Central memory CD4-positive, alpha-beta T cell (primary cell): ENCODE results near the gene OSGEP.
A peak's percentile ranks its signal among the peaks of the same experiment; 100 is the strongest.

Source experiments
- DNase-seq: peaks from one replicate; pipeline ENCODE4 v3.0.0; 2022
- total RNA-seq, 3 experiments: gene quantifications; one replicate each; lab custom pipeline; 2026; lab: John Stamatoyannopoulos, UW

Gene OSGEP
- 53.3 to 126 (median 90.3) reads per million in 3 experiments for total RNA-seq

DNA sequence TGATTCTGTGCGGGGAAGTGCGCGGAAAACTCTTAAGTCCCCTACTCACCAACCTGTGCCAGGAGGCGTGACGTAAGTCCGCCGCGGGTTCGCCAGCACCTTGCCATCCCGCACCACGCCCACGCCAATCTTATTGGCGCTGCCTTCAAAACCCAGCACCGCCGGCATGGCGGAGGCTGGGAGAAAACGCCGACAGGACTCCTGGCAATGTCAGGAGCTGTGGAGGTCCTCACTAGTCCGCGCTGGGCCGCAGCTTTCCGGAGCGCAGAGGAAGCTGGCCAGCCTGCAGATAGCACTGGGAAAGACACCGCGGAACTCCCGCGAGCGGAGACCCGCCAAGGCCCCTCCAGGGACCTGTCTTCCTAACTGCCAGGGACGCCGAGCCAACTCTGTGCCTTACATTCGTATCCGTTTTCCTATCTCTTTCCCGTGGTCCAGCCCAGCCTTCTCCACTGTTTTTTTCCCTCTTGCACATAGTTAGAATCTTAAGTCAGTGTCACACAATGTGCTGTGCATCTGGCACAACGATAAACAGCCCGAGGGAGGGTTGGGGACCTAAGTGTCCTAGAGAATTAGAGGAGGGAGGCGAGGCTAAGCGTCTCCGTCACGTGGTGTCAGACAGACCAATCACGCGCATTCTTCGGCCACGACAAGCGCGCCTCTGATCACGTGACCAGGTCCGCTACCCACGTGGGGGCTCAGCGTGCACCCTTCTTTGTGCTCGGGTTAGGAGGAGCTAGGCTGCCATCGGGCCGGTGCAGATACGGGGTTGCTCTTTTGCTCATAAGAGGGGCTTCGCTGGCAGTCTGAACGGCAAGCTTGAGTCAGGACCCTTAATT lies at the start of gene OSGEP, which contains the start of gene APEX1:
OSGEP (minus strand) TSS at position 297 of the 839 bp plus-strand sequence; CDS start at position 168, 129 bp downstream.
APEX1 (plus strand) TSS at position 711 of the 839 bp plus-strand sequence. CDS start 420 bp downstream, outside the sequence.
- peak; percentile 97 for DNase-seq

DNA sequence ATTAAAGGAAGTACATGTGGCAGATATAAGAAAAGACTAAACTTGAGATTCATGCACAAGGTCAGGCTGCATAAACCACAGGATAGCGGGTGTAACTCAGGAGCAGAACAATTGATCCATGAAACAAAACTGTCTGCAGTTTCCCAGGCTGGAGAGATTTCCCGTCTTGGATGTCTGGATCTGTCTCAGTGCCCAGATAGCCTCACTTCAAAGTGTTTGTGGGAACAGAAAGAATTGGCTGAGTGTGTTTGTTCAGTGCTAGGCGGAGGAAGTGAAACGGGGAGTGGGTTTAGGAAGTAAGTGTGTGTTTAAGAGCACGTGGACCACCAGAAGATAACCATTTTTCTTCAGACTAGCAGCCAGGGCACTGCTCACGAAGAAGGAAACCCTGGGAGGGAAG lies 49.3 kb upstream of the OSGEP start:
- no peak for DNase-seq

DNA sequence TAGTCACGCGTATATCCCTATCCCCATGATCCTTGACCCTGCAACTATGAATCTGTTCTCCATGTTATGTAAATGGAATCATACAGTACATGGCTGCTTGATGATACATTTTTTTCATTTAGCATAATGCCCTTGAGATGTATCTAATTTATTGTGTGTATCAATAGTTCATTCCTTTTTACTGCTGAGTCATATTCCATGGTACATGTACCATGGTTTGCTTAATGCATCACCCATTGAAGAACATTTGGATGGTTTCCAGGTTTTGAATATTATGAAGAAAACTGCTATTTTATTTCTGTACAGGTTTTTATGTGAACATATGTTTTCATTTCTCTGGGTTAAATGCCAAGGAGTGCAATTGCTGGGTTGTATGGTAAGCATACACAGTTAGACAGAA lies 46.7 kb upstream of the OSGEP start:
- DNase-seq = no peak

DNA sequence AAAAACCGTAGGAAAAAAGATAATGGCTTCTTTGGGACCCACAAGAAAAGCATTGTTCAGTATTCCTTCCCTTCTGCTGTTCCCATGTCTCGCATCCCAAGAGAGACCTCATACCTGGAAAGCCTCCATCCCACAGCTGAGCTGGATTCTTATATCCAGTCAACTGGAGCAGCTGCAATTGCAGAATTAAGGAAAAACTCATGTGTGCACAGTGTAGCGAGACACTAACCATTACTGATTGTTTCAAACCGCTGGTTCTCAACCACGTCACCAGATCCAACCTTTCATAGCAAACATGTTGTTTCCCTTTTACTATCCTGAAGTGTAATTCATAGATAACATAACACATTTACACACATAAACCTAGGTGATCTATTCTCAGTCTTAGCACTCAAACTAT lies 45.3 kb upstream of the OSGEP start:
- DNase-seq = no peak

DNA sequence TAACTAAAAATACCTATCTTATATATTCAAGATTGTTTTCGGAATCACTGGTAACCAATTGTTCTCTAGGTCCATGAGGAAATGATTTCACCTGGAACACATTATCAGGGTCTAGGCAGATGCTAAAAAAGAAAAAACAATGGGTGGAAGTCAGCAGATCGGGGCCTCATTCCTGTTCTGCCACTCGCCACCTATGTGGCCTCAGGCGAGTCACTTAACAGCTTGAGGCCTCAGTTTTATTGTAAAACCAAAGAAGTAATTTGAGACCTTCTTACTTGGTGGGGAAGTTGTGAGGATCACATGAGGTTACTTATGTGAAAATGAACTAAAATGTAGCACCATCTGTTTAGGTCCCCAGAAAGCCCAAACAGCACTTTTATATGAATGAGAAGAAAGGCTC lies 44.5 kb upstream of the OSGEP start:
- DNase-seq = no peak

DNA sequence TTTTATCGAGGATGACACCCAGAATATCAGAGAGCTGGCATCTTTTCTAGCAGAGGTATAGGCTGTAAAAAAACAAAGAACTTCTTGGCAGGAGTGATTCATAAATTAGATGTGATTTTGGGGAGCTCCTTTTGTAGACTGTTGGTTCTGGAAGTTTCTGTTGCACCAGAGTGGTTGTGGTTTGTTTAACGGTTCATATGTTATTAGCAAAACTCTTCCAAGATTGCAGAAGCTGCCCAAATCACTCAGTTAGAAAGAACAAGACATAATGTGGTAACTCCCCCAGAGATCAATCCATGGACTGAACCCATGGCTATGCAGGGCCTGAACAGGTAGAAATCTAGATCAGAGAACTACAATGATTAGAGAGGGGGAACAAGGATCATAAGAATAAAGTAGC lies 44.0 kb upstream of the OSGEP start:
- no peak for DNase-seq

DNA sequence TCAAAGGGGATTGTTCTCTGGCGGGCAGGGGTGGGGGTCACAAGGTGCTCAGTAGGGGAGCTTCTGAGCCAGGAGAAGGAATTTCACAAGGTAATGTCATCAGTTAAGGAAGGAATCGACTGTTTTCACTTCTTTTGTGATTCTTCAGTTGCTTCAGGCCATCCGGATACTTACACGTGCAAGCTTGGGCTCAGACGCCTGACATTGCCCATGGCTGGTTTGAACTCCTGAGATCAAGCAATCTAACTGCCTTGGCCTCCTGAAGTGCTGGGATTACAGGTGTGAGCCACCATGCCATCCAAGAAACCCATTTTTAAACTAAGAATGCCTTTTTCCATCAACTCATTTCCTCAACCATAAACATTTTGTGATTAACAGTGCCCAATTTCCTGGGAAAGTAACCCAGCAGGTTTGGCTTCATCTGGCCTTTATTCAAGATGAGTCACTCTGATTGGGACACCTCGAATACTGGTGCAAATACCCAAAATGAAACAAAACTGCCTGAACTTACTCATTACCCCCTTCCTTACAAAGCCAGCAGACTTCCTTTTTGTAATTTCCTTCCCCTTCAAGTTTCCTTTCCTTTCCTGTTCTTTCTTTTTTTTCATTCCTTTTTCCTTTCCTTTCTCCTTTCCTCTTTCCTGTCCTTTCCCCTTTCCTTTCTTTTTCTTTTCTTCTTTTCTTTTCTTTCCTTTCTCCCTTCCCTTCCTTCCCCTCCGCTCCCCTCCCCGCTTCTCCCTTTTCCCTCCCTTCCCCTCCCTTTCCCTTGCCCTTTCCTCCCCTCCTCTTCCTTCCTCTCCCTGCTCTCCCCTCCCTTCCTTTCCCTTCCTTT lies 40.5 kb upstream of the OSGEP start:
- no peak for DNase-seq

DNA sequence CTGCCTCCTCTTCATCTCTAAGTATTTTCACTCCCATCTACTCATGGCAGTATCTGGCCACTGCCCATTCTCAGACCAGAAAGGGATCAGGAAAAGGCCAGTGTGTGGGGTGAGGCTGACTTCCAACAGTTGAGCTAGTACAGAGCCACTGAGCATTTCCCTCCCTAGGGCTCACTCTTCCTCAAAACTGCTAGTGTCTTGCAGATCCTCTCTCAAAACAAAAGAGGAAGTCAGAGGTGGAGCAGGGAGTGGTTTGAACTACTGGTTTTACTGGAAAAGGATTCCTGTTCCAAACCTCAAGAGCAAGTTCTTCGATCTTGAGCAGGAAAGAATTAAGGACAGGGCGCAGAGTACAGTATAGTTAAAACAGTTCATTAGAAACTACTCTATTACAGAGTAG lies 39.0 kb upstream of the OSGEP start:
- DNase-seq = no peak

DNA sequence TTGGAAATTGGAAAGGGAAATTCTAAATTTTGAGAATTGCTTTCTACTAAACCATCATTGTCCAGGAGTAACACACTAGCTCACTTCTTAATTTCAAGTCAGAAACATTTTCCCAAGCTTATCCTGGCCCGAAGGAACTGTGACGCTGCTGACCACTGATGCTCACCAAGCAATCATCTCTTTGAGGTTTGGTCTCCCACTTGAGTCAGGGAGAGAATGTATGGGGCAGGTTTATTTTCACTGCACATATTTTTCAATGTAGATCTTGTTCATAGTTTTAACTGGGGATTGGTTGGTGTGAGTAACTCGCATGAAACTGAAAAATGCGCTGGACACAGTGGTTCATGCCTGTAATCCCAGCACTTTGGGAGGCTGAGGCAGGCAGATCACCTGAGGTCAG lies 37.9 kb upstream of the OSGEP start:
- DNase-seq = no peak

DNA sequence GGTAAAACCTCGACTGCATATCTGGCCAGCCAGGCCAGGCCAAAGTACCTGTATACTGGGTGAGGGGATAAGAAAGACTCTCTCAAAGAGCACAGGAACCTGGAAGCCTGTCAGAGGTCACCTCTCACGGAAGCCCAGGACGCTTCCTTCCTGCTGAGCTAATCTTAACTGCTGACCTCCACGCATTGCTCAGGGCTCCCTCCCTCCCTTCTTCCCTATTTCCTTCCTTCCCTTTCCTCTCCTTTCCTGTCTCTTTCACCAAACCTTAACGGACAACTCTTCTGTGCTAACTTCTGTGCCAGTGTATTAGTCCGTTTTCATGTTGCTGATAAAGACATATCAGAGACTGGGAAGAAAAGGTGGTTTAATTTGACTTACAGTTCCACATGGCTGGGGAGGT lies 36.0 kb upstream of the OSGEP start:
- no peak for DNase-seq

DNA sequence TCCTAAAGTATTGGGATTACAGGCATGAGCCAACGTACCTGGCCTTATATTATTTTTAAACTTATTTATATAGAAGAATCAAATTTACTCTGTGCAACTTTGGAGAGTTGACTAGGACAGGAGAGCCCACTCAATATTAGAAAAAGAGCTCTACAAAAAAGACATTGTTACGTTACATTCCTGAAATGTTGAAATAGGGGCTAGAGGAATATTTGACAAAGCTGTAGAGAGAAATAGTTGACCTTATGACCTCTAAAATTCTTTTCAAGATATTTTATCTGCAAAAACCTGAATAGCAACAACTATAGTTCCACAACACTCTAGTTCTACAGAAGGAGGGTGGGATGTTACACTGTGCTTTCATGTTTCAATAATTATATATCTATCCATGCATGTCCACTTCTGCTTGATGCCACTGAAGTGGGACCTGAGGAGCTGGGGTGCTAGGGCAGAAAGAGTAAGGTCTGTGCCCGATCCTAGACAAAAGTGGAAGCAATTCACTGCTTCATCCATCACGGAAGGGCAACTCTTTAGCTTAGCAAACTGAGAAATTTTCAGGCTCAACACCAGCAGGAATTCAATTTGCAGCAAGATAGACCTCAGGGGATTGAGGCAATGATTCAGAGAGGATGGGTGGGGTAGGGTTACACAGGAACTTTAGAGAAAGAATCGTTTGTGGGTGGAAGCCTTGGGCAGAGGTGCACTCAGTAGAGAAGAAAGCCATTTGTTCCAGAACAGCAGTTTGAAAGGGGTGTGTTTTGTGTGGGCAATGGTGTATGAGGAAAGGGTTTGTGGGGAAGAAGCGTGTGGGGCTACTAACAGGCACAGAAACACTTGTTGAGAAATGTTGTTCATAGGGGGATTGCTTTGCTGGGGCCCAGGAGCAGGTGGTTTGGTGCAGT lies 34.7 kb upstream of the OSGEP start:
- DNase-seq = peak; percentile 9

DNA sequence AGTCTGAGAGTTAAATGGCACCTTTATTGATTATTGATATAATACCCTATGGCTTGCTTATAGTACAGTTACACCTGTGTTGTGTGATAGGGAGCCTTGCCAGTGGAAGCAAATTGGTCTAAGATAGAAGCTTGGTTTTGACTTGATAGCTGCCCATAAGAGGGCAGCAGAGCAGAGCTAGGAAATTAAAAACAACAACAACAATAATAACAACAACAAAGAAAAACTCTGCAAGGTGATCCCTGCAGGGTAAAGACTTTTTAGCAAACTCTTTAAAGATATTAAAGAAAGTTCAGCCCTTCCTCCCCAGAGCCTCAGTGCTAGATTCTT lies 32.7 kb upstream of the OSGEP start:
- no peak for DNase-seq

DNA sequence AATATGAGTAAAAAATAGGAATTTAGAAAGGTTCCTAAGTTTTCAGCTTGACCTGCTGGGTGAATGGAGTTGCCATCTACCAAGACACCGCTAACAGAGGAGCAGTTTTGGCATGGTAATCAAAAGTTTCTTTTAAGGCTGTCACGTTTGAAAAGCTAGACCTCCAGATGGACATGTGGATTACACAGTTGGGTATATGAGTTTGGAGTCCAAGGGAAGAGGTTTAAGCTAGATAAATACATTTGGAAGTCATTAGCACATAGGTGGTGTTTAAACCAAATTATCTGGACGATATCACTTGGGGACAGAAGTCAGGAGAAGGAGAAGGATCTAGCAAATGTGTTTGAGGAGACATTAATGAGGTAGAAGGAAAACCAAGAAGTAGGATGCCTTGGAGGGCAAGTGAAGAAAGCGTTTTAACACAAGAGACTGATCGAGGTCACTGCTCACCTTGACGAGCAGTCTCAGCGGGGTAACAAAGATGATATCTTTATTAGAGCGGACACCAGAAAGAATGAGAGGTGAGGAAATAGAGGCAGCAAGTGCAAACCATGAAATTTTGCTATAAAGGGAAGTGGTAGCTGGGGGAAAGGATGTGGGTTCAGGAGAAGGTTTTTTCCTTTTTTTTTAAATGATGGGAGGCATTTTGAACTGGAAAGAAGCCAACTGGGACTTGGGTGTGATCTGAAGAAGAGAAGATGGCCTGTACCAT lies 32.2 kb upstream of the OSGEP start:
- peak; percentile 11 for DNase-seq

DNA sequence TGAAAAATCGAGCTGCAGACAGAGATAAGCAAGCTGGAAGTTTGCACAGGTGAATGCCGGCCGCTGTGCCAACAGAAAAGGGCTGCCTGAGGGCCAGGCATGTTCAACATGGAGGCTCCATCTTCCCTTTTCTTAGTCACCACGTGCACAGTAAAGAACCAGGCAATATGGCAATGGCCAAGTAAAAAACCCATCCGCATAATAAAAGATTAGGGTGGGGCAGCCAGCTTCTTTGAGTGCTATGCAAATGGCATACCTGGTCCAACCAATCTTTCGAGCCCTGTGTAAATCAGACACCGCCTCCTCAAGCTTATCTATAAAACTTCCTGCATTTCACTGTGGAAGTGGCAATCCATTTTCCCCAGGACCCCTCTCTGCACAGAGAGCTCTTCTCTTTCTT lies 31.3 kb upstream of the OSGEP start:
- DNase-seq = no peak

DNA sequence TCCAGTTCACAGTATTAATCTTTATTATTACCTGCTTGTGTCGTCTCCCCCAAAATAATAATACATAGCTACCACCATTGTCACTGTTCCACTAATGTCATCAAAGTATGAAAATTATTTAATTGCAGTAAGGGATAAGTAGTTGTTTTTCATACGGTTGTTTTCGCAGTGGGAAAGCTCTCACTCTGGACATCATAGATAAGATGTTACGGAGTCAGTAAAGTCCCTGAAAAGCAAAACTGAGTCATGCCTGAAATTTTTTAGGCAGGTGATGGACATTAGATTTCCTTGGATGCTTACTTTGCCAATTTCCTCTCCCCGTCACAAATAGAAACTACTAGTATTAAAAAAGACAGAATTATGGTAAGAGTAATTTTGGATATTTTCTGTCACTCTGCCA lies 27.8 kb upstream of the OSGEP start:
- DNase-seq = no peak

DNA sequence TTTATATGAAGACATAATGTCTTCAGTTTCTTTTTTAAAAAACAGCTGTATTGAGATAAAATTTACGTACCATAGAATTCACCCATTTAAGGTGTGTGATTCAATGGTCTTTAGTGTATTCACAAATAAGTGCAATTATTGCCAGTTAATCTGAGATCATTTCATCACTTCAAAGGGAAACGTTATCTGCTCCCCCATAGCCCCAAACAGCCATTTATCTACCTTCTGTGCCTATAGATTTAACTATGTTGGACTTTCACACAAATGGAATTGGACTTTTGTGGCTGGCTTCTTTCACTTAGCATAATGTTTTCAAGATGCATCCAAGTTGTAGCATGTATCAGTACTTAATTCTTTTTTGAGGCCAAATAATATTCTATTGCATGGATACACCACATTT lies 24.3 kb upstream of the OSGEP start:
- DNase-seq = no peak

DNA sequence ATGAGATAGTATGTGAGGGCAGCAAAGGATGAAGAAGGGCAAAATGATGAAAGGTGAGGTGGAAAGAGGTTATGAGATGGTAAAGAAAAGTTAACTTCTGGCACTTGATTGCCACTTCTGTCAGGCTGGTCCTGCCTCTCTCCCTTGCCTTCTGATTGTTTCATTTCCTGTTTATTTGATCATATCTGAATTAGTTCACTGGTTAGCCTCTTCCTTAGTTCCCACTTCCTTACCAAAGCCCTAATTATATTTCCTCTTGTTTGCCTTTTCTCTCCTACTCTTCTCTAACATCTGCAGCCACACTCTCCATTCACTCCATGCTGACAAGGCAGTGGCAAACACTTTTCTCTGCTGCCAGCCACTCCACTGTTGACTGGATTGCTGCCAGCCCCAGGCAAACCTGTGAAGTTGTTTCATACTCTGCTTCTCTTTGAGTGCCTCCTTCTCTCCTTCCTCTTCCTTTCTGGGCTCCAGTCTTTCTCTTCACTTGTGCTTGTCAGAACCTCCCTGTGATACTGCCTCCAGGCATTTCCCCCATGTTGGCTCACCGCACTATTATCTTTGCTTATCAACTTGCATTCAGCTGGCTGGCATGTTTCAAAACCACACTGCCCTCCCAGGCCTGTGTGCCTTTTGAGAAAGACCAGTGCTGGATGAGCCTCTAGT lies 22.7 kb upstream of the OSGEP start:
- peak; percentile 60 for DNase-seq

DNA sequence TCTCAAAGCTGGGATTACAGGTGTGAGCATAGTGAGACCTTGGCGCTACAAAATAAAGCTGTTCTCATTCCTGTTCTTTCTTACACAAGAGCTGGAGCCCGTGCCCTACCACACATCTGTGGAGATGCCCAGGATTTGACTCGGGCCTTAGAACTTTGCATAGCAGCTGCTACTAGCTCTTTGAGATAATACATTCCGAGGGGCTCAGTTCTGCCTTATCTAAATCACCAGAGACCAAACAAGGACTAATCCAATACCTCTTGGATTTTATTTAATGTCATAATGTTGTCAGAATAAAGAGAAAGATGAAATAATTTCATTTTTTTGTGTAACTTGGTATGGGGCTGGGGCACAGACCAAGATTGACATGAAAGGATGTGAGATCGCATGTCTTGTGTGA lies 22.2 kb upstream of the OSGEP start:
- no peak for DNase-seq

DNA sequence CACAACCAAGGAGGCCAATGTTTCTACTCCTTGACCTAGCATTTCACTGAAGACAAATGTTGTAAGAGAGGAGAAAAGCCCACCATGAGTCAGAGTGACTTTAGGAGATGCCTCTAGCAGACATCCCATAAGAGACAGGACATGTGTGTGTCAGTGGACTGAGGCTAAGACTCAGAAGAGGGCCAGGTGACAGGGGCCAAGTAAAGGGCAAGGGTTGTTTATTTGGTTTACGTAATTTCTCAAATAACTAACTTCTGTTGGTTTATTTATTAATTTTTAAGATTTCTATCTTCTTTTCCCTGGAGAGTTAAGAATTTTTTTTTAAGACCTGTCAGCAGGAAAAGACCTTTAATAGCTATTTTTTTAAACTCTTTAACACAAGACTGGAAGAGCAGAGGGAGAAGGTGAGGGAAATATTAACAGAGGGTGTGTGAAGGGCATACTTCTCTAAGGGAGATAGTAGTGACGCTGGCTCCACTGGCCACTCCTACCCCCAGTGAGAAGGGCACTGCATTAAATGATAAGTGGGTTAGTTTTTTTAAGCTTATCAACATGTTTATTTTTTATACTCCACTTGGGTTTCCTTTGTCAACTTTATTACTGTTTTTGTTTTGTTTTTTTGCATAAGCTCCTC lies 18.0 kb upstream of the OSGEP start:
- no peak for DNase-seq

DNA sequence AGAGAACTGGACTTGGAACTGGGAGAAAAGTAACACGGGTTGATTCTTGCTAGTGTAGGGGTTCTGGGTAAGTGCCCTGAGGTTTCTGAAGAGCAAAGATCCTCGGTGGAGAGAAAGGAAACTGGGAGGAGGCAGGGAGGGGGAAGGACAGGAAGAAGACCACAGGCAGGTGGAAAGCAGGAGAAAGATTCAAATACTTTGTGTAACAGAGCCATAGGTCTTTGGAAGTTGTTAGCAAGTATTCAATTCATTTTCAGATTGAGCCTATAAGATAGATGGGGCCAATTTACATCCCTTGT lies 15.9 kb upstream of the OSGEP start:
- no peak for DNase-seq

DNA sequence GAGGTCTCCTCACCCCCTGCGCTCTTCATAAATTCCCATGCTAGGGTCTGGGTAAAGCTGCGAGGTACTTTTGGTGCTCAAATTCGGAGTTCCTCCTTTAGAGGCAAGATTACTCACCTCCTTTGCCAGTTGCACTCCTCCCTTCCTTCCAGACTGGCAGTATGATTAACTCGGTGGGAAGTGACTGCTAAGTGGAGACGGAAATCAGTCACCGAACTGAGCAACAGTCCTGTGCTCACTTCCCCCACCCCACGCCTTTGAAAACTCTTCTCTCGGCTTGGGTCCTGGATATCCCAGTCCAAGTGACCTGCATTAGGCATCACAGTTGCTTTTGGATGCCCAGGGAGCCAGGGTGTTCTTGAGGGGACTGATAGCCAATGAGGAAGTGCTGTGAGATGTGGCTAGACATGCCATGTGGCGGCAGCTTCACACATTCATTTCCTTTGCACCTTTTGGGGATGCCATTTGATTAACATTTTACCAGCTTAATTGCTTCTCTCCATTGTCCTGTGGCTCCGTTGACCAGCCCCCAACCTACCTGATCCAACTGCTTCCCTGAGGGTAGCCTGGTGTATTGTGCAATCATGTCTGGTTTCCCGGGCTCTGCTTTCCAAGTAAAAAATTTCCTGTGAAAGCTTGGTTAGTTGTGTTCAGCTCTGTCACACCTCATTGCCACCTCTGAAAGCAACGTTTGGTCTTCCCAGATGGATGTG lies 15.4 kb upstream of the OSGEP start:
- DNase-seq = peak; percentile 44
